Upper lobe of left lung (tissue), 6 donors: ENCODE measurements around the gene LYRM4. TPM values are rescaled to one million over a fixed set of nuclear protein-coding genes. Genes with fewer than 3 reads are reported as not detected.

Source experiments
- ATAC-seq, 2 donors: fragments of 200-7000 bp; cut with Tn5 transposase; one replicate each; pipeline ENCODE4 v1.9.1; 2022; ENCODE audit warnings: mild to moderate bottlenecking in 2 of 2, moderate library complexity in 2 of 2; ENCODE audit not compliant: low FRiP score in 2 of 2
- DNase-seq, 2 donors: peaks; one replicate each; pipeline ENCODE4 v3.0.0-alpha.2; 2019 to 2020
- H3K27ac ChIP-seq, 4 donors: fragments of 200-600 bp; sonication (generic); one replicate each; pipeline ENCODE4 v1.5.1; 2016 to 2019
- H3K27me3 ChIP-seq, 4 donors: fragments of 200-600 bp; sonication (generic); one replicate each; pipeline ENCODE4 v1.5.1; 2017 to 2019
- H3K36me3 ChIP-seq, 4 donors: fragments of 200-600 bp; sonication (generic); one replicate each; pipeline ENCODE4 v1.5.1; 2016 to 2019
- H3K4me1 ChIP-seq, 4 donors: fragments of 200-600 bp; sonication (generic); one replicate each; pipeline ENCODE4 v1.5.1; 2018 to 2019
- H3K4me3 ChIP-seq, 4 donors: fragments of 200-600 bp; sonication (generic); one replicate each; pipeline ENCODE4 v1.5.1; 2017 to 2019; ENCODE audit warnings: mild to moderate bottlenecking in 2 of 4, moderate library complexity in 1 of 4
- H3K9me3 ChIP-seq, 4 donors: fragments of 200-600 bp; sonication (generic); one replicate each; pipeline ENCODE4 v1.5.1; 2018 to 2019
- CTCF ChIP-seq, 6 experiments: fragments of 450-650 bp in 4 of 6; fragments of 200-600 bp in 2 of 6; sonication (generic) in 2 of 6; IDR thresholded peaks; one replicate each; pipeline ENCODE4 v1.5.1; 2016 to 2019; ENCODE audit warnings: antibody characterized with exemption in 6 of 6
- EP300 ChIP-seq, 4 donors: sonication (generic); formaldehyde crosslinking; IDR thresholded peaks; one replicate each; pipeline ENCODE4 v1.5.1; 2017; ENCODE audit warnings: antibody characterized with exemption in 4 of 4, control low read depth in 2 of 4
- POLR2A ChIP-seq, 4 donors: fragments of 450-650 bp; IDR thresholded peaks; one replicate each; pipeline ENCODE4 v1.5.1; 2016 to 2017; ENCODE audit warnings: antibody characterized with exemption in 4 of 4, mild to moderate bottlenecking in 2 of 4
- POLR2AphosphoS5 ChIP-seq, 2 donors: sonication (generic); formaldehyde crosslinking; IDR thresholded peaks; one replicate each; pipeline ENCODE4 v1.5.1; 2017; ENCODE audit warnings: antibody characterized with exemption in 2 of 2
- WGBS, 2 donors: methylation state at CpG; one replicate each; pipeline ENCODE4 v1.1.5; 2017 to 2018; 5-methylcytosine and 5-hydroxymethylcytosine counted together
- total RNA-seq, 6 donors: library from RNA; depleted of rRNA in 4 of 6; stranded (reverse); fragments of >200 nt in 4 of 6; gene quantifications; one replicate each; pipeline versions ENCODE4 v1.1.0 to v1.2.1, GENCODE V29; 2016 to 2021
- donor health status: DM: no; HTN: no; CAD: no; lungs with moderate emphysema.
- donor health status: DM: no; HTN: yes; CAD: no; lungs with severe emphysema.

LYRM4 gene
- total RNA-seq, 6 donors from 2014 or later, result 5.8 to 24.1 (median 15.9) TPM

- no peak for ATAC-seq
- no peak for DNase-seq
- no peak overlapping the region for H3K27ac ChIP-seq
- H3K4me1 ChIP-seq, result no peaks in the 10 kb centered on the region
- TF ChIP-seq POLR2AphosphoS5 (IDR thresholded peaks at IDR 0.05) (no peak), CTCF (IDR thresholded peaks at IDR 0.05) (no peak)
- H3K27me3 ChIP-seq, result no peaks in the 10 kb centered on the region
- H3K36me3 ChIP-seq, result no peaks in the 10 kb centered on the region
- no peaks in the 10 kb centered on the region for H3K9me3 ChIP-seq
- WGBS, 2 donors, result 81 to 85% methylated on average over 9 of the region's 9 CpGs
- H3K4me3 ChIP-seq, result no peak overlapping the region
These were observed 152.7 kb downstream of the LYRM4 start for GRCh38 chr6:5108068-5108467.

- Histone ChIP-seq H3K27me3 (no peaks in the 10 kb centered on the region), H3K4me3 (no peak overlapping the region), H3K27ac (no peak overlapping the region), H3K9me3 (no peaks in the 10 kb centered on the region), H3K36me3 (no peaks in the 10 kb centered on the region), H3K4me1 (no peaks in the 10 kb centered on the region)
- DNase-seq (no peak), ATAC-seq (no peak)
- 89 to 93% methylated on average over 10 of the region's 10 CpGs for WGBS, 2 donors
- TF ChIP-seq POLR2AphosphoS5 (IDR thresholded peaks at IDR 0.05), result no peak
- no peak for TF ChIP-seq CTCF (IDR thresholded peaks at IDR 0.05)
- TF ChIP-seq EP300 (IDR thresholded peaks at IDR 0.05), result no peak
- TF ChIP-seq POLR2A (IDR thresholded peaks at IDR 0.05), result no peak
These were observed 153.4 kb downstream of the LYRM4 start for GRCh38 chr6:5107341-5107740.

DNA sequence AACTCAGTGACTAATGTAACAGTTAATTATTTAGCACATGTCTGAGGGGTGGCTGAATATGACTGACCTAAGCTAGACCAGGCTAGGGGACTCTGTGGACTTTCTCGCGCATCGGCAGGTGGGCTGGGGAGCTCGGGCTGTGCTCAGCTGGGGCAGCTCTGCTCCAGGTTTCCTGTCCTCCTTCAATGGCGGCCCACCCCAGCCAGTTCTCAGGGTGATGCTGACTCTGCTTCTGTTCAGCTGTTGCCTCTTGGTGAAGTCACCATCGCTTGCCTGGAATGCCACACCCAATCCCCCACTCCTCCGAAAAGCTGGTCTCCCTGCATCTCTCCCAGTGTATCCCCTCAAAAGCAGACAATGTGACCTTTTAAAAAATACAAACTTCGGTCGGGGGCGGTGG lies 155.6 kb downstream of the LYRM4 start:
- 91 to 97% methylated on average over 10 of the region's 10 CpGs for WGBS, 2 donors
- H3K27ac ChIP-seq, result no peak overlapping the region
- no peak for DNase-seq

GRCh38 chr6:5104667-5105066 lies 156.1 kb downstream of the LYRM4 start:
- H3K27me3 ChIP-seq, result no peaks in the 10 kb centered on the region
- no peaks in the 10 kb centered on the region for H3K36me3 ChIP-seq
- 87 to 98% methylated on average over 6 of the region's 6 CpGs for WGBS, 2 donors
- DNase-seq (no peak), ATAC-seq (no peak)
- no peaks in the 10 kb centered on the region for H3K4me1 ChIP-seq
- H3K27ac ChIP-seq, result no peak overlapping the region
- no peak overlapping the region for H3K4me3 ChIP-seq
- no peak for TF ChIP-seq POLR2A (IDR thresholded peaks at IDR 0.05)
- no peak for TF ChIP-seq POLR2AphosphoS5 (IDR thresholded peaks at IDR 0.05)
- TF ChIP-seq CTCF (IDR thresholded peaks at IDR 0.05), result no peak
- no peak for TF ChIP-seq EP300 (IDR thresholded peaks at IDR 0.05)
- H3K9me3 ChIP-seq, result no peaks in the 10 kb centered on the region

More for the DNA sequence above, 155.6 kb downstream of the LYRM4 start:
- no peak for ATAC-seq
- Histone ChIP-seq H3K4me3 (no peak overlapping the region), H3K27me3 (no peaks in the 10 kb centered on the region), H3K36me3 (no peaks in the 10 kb centered on the region), H3K4me1 (no peaks in the 10 kb centered on the region), H3K9me3 (no peaks in the 10 kb centered on the region)
- no peak for TF ChIP-seq EP300 (IDR thresholded peaks at IDR 0.05)
- no peak for TF ChIP-seq POLR2AphosphoS5 (IDR thresholded peaks at IDR 0.05)
- no peak for TF ChIP-seq CTCF (IDR thresholded peaks at IDR 0.05)
- TF ChIP-seq POLR2A (IDR thresholded peaks at IDR 0.05), result no peak

DNA sequence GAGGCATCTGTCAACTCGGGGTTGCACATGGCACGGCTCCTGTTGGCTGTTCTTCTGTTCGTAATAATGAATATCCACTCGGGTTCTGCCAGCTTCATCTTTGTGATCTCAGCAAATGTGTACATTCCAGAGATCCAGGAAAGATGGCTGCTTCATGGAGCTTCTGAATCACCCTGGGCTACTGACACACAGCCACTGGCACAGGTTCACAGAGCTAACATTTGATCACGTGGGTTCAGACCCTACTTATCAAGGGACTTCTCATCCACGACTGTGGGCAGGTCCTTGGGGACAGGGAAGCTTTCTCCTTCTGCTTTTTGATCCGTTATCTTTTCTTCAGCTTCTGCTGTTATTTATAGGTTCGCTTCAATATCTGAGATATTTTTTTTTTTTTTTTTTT lies 157.5 kb downstream of the LYRM4 start:
- DNase-seq, result no peak

More for the DNA sequence above, 157.5 kb downstream of the LYRM4 start:
- TF ChIP-seq EP300 (IDR thresholded peaks at IDR 0.05), result no peak
- no peak for TF ChIP-seq POLR2A (IDR thresholded peaks at IDR 0.05)
- no peak for TF ChIP-seq POLR2AphosphoS5 (IDR thresholded peaks at IDR 0.05)
- no peak for TF ChIP-seq CTCF (IDR thresholded peaks at IDR 0.05)
- Histone ChIP-seq H3K4me1 (no peaks in the 10 kb centered on the region), H3K4me3 (no peak overlapping the region), H3K9me3 (no peaks in the 10 kb centered on the region), H3K36me3 (no peaks in the 10 kb centered on the region), H3K27ac (no peak overlapping the region), H3K27me3 (no peaks in the 10 kb centered on the region)
- no peak for ATAC-seq
- 85% methylated on average over 8 of the region's 8 CpGs for WGBS, 2 donors
